Measurements from ENCODE around the gene BIRC5.
"Not testable (repeated sequence)": the region's sequence is repeated elsewhere in the genome, so short reads cannot be mapped to it uniquely, and the experiment has no call there.

BIRC5 gene

DNA sequence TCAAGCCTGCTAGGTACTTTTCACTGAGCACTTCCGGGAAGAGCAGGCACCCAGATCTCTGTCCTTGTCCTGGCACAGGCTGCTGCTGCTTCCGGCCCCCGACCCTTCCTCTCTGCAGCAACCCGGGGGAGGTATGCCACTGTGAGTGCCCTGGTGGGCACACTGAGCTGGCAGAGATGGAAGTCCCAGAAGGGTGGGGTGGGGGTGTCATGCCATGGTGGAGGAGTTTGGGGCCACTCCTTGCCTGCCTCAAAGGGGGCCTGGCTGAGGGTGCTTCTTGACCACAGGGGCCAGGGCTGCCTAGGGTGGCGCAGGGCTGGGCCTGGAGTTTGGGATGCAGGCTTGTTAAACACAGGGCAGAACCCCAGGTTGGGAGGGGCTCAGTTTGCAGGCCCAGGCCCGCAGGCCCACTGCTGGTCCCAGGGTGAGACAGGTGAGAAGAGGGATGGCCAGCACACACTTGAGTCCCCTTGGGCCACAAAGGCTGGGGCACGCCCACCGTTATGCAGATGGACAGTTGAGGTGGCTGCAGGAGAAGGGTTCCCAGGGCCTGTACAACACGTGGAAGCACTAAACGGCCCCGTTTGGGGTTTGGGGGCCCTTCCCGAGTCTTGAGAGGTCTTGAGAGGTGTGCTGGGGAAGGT, 26.1 kb downstream of the BIRC5 start:
- DNase-seq (ENCODE audit: low read depth), result no peak

DNA sequence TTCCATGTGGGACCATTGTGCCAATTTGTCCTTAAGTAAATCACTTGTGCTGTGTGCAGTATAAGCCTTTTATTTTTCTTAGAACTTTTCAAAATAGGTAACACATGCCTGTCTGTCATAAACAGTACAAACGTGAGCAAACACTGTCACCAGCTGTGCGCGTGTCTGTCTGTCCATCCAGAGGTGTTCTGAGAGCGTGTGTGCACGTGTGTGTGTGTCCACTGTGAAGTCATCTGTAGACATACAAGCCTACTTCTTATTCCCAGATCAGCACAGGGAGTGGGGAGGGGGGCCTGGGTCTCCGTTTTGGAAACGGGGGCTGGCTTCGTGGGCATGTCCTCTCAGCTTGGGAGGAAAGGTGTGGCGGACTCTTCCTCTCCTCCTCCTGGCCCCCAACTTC, 26.8 kb downstream of the BIRC5 start:
- no peak for DNase-seq (ENCODE audit: low read depth)

DNA sequence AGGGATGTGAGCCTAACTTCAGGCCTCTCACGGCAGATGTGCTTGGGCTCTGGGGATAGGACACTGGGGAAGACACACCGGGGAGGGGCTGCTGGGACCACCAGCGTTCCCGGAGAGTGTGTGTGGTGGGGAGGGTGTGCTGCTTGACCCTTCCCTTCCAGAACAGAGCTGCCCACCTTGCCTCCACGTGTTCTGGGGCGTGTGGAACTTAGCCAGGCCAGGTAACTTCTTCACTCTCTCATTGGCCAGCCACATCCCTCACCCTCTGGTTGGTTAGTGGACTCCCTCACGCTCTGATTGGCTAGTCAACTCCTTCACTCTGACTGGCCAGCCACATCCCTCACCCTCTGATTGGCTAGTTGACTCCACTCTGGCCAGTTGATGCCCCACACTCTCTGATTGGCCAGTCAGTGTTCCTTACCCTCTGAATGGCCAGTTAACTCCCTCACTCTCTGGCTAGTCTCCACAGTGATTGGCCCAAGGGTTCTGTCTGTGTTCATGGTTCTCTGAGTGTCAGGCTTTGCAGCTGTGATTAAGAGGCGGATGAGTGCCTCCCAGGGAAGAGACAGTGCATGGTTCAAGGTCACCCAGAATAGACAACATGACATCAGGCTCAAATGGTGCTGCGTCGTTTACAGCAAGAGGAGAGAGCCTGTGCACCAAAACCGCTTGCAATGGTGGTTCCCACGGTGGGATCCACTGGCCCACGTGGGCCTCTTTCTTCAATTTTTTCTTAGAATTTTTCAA, 27.4 kb downstream of the BIRC5 start:
- no peak for DNase-seq (ENCODE audit: low read depth)

DNA sequence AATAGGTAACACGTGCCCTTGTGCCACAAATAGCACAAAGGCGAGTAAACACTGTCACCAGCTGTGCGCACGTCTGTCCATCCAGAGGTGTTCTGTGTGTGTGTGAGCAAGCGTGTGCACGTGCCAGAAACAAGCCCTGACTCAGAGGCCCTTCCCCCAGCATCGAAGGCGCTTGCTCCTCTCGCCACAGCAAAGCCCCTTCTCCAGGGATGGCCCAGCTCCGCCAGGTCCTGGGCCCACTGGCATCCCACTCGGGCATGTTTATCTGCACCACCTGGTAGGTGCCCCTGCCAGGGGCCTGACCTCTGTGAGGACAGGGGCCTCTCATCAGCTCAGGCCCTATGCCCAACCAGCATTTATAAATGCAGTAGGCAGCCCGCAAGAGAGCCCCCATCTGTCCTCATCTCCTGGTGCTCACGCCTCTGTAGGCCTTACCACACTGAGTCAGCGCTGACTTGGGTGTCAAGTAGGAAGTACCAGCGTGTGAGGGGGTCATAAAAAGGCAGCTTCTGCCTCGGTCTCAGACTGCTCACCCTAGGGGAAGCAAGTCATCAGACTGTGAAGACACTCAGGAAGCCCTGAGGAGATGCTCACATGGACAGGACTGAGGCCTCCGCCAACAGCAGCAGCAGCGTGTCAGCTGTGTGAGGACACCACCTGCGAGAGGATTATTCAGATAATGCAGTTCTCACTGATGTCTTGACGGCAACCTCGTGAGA, 28.1 kb downstream of the BIRC5 start:
- no peak for DNase-seq (ENCODE audit: low read depth)

DNA sequence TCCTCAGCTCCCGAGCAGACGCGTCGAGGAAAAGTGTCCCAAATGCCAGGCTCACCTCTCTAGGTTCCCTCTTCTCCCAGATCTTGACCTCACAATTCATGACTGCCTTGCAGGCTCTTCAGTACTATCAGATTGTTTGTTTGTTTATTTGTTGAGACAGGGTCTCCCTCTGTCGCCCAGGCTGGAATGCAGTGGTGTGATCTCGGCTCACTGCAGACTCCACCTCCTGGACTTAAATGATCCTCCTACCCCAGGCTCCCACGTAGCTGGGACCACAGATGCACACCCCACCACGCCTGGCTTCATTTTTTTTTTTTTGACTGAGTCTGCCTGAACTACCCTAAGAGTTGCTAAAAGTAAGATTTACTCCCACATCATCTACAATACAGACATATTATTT, 33.3 kb downstream of the BIRC5 start:
- no peak for DNase-seq (ENCODE audit: low read depth)

DNA sequence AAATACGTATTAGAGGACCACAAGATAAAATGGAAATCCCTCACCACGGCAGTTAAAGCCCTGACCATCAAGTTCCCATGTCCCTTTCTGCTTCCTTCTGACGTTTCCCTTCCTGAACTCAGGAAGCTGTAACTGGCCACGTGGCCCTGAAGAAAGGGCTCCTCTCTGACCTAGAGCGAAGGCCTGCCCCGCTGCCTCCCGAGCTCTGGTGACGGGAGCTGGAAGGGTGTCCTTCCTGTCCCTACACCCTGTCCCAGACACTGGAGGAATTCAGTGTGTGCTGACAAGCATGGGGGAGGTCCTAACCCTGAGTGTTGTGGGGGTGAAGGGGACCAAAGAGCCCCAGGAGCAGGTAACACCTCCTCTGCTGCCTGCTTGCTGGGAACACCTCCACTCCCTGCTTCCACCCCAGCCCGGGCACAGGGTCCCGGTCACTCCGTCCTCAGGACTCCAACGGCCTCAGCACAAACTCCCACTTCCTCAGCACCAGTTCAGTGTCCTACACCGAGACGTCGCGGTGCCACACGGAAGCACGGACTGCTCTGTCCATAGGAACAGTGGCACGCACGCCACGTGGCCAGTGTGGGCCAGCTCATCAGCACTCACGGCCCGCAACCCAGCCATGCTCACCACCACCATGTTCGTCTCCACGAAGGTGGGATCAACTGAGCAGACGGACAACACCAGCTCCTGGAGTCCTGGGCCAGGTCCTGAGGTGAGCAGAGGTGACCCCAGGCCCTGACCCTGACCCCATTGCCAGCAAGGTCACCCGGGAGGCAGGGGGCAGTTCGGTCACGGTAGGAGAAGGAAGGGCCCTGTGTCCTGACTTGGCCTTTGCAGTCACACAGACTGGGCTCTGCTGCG, 34.2 kb downstream of the BIRC5 start:
- DNase-seq (ENCODE audit: low read depth), result no peak

DNA sequence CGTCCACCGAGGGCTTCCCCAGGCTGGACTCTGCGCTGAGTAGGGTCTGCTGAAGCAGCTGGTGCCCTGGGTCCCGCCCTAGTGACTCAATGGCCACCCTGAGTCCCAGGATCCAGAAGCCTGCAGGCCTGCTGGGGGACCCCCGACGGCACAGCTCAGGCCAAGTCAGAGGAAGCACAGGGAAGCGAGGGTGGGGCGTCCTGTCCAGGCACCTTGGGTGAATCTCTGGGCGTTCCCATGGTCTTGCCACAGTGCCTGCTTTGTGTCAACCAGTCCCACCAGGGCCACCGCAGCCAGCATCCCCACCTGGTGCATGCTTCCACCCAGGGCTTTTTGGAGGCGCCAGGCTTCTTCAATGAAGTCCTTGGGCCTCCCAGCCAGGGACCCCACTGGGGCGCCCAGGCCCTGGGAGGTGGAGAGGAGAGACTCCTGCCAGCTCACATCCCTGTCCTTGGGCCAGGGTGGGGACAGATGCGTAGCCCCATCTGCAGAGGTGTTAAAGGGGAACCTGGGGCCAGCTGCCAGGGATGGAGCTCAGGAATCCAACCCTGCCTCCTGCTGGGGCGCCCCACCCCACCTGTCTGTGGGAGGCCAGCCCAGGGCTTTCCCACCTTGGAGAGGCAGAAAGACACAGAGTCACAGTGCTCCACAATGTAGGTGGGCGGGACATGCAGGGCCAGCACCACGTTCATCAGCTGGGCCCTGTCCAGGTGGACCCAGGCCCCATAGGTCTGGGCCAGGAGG, 35.2 kb downstream of the BIRC5 start:
- no peak for DNase-seq (ENCODE audit: low read depth)

DNA sequence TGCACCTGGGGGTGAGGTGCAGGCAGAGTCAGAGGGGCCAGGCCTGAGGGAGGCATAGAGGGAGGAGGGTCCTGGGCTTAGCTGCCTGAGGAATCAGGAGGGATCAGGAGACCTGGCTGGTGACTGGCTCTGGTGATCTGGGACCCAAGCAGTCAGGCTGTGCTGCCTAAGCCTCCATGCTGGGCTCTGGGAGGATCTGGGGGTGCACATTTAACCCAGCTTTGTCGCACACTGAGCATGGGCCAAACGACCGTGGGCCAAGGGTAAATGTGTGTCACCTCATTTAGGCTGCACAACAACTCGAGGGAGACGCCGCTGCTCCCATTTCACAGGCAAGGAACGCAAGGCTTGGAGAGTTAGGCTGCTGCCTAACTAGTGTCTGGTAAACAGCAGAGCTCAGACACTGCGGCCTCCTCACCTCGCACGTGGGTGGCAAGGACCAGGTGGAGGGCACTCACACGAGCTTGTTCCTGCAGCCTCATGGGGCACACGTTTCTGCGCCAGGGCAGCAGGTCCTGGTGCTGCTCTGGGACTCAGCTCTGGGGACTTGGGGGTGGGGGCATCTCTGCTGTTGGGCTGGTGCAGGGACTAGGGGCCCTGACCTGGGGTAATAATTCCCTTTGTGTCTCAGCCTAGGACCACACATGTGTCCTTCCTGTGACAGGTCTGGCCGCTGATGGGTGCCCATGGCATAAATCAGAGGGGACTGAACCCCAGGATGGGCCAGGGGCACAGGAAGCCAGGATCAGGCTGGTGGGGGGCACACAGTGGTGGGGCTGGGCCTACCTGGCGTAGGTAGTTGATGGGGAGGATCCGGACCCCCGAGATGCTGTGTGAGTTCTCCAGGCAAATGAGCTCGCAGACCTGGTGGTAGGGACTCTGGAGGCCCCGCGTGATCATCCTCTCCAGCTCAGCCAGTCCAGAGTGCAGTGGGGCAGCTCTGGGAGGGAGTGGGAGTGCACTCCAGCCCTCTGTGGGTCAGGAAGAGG, 36.1 kb downstream of the BIRC5 start:
- DNase-seq (ENCODE audit: low read depth), result no peak

DNA sequence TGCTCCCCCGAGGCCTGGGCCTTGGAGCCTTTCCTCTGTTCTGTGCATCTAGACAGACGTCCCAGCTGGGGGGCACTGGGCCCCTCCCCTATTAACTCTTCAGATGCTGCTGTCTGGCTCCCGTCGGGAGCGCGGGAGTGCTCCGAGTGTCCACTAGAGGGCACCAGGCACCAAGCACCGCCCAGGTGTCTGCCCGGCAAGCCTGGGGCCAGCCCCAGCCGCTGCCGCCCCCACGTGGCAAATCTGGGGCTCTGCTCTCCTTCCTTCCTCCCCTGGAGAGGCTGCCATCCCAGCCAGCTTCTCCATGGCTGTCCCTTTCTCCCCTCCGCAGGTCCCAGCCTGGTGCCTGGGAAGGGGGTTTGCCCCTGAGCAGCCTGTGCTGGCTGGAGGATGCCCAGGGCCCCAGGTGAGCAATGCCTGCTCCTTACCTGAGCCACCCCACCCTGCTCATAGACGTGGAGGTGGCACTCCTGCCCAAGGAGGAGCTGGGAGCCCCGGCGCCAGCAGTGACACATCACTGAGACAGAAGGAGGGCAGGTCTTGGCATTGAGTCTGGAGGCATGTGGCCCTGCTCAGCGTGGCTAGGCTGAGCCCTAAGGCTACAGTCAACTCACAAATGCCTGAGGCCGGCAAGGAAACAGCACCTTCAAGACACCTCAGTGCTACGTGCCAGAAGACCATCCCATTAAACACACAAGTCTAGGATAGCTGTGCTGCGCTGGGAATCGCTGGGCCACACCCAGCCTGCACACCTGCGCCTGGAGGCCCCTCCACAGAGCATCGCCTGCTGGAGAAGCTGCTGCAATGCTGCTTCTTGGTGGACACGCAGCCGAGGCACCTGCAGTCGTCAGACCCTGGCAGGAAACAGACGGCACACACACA, 37.1 kb downstream of the BIRC5 start:
- DNase-seq (ENCODE audit: low read depth), result peak; percentile 70

DNA sequence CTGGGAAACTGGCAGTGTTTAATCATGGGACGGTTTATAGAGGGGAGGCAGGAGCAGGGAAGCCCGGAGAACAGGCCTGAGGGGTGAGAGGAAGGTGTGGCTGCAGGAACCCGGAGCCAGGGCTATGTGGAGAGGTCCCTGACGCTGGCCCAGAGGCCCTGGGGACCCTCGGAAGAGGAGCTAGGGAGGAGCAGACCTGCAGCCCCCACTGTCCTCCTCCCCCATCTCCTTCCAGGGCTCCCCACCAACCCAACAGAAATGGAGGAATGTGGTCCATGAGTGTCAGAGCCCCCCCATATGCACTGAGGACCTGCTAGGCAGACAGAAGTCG, 37.7 kb downstream of the BIRC5 start:
- DNase-seq (ENCODE audit: low read depth), result no peak

DNA sequence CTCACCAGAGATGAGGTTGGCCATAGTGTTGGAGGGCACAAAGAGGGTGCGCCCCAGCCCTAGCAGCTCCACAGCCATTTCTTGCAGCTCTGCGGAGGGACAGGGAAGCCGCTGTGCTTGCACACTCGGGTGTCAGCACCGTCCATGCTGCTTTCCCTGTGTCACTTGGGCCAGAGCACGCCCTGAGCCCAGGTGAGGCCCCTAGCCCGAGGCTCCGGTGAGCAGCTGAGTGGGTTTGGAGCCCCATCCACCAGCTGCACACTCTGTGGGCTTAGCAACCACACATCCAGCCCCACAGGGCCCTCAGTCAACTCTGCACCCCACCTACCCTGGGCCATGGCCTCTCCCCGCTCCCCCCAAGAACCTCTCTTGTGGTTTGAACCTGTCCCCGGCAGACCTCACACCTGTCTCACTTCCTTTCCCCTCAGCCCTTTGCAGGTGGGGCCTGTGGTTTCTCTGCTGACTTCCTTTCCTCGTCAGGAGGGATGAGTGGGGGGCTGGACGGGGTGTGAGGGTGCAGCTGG, 38.1 kb downstream of the BIRC5 start:
- DNase-seq (ENCODE audit: low read depth), result peak; percentile 33

DNA sequence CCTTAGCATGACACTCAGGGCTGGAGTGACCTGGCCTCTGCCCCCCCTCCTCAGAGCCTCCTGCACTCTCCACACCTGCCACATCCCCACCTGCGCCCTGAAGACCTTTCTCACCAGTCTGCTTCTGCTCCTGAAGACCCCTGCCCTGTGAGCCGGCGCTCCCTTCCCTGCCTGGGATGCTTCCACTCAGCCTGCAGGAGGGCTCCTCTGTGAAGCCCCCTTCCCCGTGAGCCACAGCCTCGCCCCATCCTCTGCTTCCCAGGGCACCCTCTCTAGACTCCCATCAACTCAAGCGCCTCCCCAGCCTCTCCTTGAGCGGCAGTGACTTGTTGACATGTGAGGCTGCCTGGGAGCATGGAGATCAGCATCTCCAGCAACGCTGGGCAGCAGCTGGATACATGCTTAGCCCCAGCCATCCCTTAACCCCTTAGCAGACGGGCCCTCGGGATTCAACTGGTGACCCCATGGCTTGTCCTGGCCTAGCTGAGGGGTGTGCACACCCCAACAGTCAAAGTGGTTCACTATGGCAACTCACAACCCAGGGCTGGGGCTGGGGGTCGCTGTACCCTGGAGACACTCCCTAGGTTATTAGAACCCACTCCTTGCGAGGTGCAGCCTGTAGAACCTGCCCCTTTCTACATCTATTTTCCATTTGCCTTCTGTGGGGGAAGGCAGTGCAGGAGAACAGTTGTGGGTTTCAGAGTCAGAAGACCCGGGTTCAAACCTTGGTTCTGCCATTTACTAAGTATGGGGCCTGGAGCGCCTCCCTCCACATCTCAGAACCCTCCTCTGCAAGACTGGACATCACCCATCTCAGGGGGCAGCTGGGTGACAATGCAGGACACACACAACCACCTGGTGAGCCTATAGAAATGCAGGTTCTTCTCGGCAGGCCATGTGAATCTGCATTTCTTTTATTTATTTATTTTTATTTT, 38.9 kb downstream of the BIRC5 start:
- DNase-seq (ENCODE audit: low read depth), result no peak

DNA sequence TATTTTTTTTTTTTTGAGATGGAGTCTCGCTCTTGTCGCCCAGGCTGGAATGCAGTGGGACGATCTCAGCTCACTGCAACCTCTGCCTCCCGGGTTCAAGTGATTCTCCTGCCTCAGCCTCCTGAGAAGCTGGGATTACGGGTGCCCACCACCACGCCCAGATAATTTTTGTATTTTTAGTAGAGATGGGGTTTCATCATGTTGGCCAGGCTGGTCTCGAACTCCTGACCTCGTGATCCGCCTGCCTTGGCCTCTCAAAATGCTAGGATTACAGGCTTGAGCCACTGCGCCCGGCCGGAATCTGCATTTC, 39.5 kb downstream of the BIRC5 start:
- DNase-seq (ENCODE audit: low read depth), result not testable (repeated sequence)

DNA sequence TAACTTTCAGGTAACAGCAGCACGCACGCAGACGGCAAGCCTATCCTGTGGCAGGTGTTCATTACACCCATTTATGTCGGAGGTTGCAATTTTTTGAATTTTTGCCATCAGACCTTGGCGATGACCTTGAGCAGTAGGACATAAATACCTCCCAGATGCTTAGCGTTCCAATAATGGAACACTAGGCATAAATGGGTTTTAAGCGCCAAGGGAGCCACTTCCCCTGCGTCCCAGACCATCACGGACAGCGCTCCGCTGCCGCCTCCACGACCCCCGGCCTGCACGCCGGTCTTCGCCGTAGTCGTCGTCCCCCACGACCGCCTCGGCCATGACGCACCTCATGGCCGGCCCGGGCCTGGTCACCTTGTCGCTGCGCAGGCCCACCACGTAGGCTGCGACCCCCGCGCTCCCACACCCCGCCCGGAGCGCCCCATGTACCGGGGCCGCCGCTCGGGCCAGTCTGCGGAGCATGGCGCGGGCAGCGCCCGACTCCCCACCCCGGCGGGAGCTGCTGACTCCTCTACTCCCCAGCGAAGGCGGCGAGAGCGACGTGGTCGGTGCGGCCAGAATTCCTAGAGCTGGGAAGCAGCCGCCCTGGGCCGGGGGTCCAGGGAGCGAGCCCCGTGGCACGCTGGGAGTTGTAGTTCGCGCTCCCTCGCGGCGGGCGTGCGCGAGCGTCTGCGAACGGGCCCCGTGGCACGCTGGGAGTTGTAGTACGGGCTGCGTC, 40.1 kb downstream of the BIRC5 start:
- DNase-seq (ENCODE audit: low read depth), result peak; percentile 67

DNA sequence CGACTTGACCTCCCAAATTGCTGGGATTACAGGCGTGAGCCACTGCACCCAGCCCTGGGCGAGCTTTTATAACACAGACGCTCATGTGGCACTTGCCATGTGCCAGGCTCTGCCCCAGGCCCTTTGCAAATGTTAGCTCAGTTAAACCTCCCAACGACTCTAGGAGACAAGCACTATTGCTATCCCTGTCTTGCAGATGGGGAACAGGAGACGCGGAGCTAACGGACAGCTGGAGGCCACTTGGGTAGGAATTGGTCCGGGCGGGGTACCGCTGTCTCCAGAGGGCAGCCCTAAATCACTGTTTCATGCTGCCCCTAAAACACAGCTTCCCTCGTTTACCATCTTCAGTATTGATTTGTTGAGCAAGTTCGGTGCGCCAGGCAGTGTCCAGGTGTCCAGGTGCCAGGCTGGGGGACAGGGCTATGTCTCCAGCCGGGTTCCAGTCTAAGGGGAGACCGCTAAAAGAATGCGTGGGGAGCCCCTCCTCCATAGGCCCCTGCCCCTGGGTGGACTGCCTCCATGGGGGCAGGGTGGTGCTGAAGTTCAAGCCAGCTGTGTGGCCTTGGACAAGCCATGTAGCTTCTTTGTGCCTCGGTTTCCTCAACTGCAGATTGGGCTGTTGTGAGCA, 41.1 kb downstream of the BIRC5 start:
- no peak for DNase-seq (ENCODE audit: low read depth)

DNA sequence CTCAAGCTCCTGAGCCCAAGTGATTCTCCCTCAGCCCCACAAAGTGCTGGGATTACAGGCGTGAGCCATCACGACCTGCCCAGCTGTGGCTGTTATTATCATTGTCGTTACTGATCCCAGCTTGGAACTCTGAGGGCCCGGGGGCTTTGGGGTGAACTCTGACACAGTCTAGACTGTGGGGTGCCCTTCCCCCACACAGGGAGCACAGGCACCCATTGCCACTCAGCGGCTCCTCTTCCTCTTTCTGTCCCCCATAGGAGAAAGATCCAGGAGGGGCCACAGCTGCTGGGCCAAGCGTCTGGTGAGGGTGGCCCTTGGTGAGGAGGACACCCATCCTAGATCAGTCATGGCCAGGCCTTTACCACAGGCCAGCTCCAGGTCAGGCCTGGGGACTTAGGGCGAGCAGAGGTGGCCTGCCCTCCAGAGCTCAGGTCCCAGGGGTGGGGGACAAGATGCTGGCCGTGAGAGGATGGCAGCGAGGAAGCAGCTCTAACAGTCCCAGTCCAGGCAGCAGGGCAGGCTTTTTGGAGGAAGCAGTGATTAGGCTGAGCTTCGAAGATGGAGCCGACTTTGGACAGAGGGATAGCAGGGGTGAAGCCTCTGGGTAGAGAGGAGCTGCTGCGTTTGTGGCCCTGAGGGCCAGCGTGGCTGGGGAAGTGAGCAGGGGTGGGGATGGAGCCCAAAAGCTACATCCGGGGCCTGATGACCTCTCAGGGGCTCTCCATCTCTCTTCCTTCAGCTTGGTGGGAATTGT, 42.1 kb downstream of the BIRC5 start:
- DNase-seq (ENCODE audit: low read depth), result no peak

Measured in stimulated activated CD8-positive, alpha-beta memory T cell treated with anti-CD3 and anti-CD28 coated beads, Interleukin-12 subunit alpha, Interleukin-12 subunit beta, amount 100 ng/mL, for 1 hour (primary cell).